HPDE6-E6E7 (cell line): Measurements from ENCODE around the gene TRIO.

Experiments used
- DNase-seq: peaks from one replicate; pipeline ENCODE4 v3.0.0; 2011; ENCODE audit warnings: missing footprints; ENCODE audit errors: extremely low spot score

Gene TRIO

DNA sequence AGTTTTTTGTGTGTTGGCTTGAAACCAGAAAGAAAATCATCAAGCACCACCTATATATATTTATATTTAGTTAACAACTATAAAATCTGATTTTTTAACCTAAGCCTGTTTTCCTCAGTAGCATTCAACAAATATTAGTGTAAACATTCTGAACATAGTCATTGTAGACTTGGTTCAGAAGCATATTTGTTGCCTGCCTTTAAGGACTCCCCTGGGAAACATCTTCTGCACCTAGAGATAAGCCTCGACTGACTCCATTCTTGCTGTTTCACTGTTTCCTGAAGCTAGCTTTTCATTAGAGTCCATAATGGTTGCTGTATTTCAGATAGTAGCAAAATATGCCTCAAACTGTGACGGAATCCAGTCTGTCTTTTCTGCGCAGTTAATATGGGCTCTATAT is 123.5 kb downstream of the TRIO start:
- no peak for DNase-seq

DNA sequence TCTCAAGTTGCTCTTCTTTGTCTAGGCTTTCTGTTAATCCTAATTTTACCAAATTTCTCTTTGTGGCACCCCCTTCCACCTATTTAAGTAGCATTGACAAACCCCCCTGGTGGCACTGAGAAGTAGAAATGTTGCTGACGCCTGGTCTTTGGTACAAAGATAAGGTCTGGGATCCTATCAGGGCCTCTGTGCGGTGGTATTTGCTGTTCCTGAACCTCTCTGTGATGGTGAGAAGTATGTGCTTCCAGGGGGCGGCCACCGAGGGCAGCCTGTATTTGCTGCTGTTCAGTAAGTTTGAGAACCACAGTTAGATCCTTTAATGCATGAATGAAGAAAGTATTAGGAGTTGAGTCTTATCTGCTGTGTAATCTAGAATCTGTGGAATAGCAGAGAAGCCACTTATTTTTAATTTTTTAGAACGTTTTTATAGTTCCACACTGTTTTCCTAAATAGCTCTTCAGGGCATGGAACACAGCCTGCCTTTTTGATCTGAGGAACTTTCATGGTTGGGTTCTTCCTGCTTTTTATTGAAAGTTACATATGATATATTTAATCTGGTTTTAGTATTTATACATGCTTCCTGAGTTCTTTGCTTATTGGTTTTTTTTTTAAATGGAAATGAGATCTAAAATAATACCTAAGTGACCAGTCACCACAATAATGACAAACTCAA is 124.2 kb downstream of the TRIO start:
- DNase-seq, result no peak

DNA sequence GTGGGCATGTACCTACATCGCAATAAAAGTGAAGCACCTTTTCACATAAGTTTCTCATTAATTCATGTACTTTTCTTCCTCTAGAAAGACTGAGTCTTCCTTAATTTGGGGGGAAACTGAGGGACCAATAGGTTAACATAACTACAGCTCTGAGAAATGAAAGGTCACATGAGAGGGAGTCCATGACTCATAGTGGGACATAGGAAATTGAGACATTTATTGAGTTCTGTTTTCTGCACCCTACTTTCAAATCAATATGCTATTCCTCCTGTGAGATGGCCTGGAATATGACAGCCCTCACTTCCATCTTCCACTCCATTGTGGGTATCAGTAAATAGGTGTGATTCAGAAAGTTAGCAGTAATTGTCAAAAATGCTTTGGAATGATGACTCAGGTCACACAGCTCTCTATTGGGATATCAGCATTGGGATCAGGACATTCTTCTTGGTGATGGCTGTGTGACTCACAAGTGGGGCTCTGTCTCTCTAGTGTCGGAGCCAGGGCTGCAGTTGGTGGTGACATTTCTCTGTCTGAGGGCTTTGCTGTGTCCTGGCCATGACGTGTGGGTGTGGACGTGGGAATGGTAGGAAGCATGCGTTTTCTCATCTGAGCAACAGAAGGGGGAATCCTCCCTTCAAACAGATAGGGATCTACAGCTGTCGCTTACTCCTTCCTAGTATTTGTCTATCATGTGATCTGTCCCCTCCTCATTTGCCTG is 125.0 kb downstream of the TRIO start:
- DNase-seq, result peak; percentile 49

DNA sequence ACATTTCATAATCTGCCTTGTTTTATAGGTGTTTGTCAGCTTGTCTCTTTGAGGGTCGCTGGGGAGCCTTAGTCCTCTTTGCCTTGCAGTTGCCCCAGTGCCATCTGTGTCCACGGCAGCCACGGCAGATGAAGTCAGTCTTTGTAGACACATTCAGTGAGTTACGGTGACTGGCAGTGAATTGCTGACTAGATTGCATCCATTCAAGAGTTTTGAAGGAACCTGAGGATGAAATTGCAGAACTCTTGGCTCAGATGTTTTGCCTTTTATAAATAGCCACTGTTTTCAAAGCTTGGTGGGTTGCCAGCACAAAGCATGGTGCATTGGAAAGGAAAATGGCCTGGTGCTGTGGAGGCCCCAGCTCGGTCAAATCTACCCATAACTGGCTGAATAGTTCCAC is 125.6 kb downstream of the TRIO start:
- no peak for DNase-seq

DNA sequence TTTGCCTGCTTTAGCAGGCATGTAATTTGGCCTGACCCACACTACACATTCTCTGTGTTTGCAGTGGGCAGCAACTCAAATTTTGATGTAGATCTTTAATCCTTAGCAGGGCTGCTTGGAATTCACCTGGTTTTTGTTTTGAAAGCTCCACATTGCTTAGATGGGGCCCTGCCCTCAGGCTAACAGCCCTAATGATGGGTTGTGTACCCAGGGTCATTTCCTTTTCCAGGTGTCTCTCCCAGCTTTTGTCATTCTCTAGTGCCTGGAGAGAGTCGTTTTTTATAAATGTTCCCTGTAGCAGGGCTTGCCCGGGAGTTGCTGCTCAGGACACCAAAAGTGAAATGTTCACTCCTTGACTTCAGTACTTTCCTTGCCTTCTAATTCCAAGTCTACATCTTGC is 126.3 kb downstream of the TRIO start:
- no peak for DNase-seq

DNA sequence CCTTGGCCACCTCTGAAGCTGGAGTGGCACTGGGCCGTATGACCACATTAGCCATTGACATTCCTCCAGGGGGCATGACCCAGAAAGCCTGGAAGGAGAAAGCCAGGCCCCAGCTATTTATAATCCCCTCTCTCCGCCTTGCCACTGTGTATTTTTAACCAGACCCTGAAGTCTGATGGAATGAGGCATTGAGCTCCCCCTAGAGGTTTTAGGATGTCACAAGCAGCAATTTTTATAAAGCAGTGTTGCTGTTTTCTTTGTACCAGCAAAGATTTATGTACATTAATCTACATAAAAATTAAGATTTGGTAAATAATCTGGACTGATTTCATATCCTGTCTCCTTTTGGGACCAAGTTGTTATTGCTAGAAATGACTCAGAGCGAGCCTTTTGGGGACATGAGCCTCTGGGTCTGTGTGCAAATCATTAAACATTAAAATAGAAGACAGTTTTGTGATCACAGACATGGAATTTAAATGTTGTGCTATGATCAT is 127.1 kb downstream of the TRIO start:
- peak; percentile 49 for DNase-seq

DNA sequence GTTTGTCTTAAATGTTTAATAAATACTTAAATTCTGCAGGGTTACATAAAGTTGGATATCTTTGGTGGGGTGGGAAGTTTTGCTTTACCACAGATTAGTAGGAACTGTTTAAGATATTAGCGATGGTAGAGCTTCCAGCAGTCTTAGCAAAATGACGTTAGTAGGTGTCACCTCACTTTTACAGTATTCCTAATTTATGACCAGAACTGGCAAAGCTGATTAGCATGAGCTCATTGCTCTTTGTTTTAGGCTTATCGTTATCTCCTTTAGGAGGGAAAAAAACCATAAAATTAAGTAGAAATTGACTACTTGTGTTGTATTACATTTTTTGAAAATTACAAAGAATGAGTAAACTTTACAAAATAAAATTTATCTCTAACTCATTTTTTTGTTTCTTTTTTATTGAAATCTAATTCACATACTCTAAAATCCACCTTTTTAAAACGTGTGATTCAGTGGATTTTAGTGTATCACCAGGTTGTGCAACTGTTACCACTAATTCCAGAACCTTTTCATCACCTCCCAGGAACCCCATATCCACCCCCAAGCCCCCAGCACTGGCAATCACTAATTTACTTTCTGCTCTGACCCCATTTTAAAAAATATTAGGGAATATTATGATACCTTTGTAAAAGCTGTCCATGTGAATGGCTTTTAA is 129.5 kb downstream of the TRIO start:
- DNase-seq, result no peak

DNA sequence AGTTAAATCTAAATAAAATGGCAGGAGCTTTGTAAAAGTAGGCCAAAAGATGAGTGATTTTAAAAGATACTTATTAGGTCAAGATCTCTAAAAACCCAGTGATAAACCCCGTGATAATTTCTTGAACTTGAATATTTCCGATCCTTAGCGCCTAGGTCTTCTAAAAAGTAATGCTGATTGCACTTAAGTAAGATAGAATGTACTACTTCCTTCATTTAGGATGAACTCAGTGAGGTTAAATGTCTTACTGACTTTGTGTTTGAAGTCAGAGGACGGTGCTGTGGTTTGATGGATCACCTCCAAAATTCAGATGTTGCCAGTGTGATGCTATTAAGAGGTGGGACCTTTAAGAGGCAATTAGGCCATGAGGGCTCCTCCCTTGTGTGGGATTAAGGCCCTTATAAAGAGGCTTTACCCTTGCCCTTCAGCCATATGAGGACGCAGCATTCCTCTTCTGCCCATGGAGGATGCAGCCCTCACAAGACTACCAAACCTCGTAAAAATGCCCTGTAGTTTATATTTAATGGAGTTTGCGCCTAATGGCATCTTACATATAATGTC is 130.1 kb downstream of the TRIO start:
- DNase-seq, result no peak

DNA sequence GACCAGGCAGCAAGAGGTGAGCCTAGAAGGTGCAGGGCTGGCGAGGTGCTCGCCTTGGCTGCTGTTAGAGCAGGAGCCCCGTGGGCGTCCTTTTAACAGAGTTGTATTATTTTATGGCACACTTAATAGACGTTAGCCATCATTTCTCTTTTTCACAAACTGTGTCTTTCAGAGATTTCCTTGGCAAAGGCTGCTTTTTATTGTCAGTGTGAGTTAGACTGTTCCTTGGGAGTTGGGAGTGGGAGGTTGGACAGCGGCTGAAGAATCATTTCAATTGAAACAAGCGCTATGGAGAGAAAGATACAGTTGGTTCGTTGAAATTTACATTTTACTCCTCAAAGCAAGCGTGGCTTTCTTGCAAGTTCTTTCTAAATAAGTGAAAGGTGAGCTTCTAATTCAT is 133.2 kb downstream of the TRIO start:
- DNase-seq, result no peak

DNA sequence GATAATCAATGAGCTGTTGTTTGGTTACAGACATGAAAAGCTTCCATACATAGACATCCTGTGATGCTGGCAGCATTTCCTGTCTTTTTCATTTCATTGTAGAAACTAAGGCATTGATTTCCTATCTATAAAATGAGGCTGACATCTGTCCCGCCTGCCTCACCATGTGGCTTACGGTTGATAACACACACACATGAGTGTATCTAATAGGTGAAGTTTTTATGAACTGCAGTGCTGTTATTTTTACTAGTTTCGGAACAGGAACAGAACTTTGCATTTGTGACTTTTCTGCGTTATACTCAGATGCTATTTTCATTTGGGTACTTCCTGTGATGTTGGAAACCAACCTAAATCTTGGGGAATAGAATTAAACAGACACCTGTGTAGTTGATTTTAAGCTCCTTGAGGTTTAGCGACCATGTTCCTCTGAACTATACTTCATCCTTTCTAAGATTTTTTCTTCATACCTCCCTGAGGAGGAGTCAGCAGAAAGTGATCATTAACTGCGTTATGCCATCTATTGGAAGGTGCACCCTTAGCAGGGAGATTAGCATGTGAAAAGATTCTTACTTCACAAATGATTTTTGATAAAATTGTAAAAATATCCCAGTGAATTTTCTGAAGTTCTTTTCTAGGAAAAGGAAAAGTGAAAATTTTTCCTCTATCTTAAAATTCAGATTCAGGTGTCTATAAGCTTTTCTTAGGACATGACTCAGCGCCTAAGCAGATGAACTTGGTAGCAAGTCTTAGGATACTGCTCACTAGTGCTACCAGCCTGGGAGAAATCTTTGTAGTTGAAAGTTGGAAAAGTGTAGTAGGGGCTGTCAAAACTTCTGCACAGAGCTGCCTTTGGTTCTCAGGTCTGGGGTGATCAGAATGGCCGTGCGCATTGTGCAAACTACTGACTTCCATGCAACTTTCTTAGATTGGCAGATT is 134.5 kb downstream of the TRIO start:
- no peak for DNase-seq

DNA sequence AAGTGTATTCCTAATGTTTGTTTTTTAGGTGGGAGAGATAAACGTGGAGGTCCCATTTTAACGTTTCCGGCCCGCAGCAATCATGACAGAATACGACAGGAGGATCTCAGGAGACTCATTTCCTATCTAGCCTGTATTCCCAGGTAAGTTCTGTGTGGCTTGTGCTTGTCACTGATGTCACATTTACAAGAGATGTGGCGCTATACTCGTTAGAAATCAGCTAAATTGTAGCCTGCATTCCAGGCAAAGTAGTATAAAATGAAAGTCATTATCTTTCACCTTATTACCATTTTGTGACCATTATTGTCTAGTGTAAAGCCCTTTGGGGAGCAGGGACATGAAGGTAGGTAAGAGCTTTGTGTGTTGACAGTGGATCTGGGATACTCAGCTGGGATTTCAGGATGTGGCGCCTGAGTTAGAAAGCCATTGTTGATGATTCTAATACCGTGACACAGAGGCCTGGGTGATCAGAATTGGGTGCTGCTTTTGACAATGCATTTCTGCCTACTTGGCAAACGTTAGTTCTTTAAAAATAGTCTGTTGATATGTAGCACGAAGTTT is 137.2 kb downstream of the TRIO start:
- DNase-seq, result no peak

DNA sequence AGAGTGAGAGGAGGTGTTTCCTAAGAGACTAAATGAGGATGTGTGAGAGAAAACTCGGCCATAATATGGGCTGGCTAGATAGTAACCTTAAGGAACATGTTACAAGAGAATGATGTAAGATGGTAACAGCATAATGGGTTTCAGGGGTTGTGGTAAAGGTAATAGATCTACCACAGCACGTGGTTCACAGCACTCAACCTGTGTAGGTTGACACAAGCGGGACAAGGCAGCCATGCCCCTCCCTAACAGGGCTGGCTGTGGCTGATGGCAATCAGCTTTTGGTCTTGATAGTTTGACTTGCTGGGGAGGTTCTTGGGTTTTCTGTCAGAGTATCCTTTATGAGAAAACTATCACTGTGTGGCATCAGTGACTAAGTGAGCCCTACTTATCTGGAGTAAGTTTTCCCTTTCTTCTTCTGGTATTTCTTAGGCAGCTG is 138.6 kb downstream of the TRIO start:
- DNase-seq, result no peak

DNA sequence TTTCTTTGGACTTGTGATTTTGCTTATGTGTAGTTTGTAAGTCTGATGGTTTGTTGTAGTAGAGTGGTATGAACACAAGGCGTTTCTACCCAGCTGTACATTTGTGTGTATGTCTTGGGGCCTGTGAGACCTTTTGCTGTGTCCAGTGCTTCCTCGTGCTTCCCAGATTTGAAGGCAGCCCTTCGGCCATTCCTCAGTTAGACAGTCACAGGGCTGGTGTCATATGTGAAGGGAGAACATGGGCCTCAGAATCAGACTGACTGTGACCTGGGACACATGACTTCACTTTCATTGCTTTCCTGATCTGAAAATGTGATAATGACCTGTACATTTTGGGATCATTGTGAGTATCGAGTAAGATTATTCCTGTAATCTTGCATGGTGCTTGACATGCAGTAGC is 140.0 kb downstream of the TRIO start:
- DNase-seq, result no peak

DNA sequence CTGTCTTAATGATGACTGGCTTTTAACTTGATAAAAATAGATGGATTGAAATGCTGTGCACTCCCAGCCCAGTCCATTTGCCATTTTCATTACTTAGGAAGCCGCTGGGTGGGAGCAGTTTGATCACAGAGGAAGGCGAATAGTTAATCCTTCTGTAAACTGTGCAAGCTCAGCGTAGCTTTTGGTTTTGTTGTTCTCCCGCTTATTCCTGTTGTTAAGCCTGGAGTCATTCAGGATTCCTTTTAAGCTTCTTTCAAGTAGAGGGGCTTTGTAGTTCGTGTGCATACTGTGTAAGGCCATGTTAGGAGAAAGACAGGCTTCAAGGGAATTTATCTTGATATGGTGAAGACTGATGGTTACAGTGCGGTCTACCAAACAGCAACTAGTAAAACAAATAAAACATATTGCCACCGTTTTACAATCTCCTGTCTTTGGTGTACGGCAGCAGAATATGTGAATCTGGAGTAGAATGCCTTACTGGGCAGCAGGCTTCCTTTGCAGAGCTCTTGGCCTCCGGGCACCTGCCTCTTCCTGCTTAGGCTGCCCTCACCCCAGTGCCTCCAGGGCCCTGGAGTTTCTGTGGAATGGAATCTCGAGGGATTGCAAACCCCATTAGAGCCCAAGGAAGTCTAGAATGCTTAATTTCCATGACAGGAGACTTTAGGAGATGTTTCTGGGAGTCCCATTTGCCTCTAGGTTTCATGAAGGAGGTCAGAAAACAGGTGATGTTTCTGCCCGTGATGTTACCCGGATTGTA is 141.4 kb downstream of the TRIO start:
- DNase-seq, result no peak

DNA sequence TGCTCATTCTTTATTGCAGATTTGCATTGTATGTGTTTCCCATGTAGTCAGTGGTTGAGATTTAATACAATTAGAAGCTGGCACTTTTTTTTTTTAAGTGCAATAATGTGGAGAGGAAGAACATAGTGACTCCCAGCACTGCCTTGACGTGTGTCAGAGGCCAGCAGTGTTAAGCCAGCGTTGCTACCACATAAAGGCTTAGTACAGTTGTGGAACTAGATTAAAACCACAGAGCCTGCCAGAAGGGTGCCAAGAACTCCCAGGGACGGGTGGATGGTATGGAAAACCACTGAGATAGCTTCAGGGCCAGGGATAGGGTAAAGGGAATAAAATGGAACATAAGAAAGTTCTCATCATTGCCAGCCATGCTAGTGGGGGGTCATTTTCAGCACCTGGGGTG is 142.9 kb downstream of the TRIO start:
- no peak for DNase-seq

DNA sequence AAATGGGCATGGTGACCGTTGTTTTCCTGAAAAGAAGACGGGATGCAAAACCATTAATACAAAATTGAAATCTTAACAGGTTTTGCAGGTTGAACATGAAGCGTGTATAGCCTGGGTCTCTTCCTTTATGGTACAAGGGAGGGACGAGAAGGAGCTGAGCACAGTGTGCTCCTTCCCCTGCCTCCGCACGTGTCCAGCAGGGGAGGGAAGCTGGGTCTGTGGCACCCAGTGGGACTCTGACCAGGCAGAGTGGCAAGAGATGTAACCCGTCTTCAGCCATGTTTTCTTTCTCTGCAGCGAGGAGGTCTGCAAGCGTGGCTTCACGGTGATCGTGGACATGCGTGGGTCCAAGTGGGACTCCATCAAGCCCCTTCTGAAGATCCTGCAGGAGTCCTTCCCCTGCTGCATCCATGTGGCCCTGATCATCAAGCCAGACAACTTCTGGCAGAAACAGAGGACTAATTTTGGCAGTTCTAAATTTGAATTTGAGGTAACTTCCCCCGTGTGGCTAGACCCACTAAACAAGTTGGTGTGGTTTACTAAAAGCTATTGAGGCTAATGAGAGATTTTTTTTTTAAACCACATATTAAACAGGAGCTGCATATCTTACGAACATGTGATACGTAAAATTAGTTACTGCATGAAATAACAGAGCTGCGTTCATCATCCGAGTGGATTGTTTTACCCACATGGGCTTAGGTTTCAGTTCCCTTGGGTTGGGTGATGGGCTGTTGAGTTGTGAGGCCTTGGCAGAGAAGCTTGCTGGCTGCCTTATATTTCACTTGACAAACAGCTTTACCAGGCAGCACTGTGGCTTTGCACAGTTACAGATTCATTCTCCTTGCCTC is 143.7 kb downstream of the TRIO start:
- no peak for DNase-seq

DNA sequence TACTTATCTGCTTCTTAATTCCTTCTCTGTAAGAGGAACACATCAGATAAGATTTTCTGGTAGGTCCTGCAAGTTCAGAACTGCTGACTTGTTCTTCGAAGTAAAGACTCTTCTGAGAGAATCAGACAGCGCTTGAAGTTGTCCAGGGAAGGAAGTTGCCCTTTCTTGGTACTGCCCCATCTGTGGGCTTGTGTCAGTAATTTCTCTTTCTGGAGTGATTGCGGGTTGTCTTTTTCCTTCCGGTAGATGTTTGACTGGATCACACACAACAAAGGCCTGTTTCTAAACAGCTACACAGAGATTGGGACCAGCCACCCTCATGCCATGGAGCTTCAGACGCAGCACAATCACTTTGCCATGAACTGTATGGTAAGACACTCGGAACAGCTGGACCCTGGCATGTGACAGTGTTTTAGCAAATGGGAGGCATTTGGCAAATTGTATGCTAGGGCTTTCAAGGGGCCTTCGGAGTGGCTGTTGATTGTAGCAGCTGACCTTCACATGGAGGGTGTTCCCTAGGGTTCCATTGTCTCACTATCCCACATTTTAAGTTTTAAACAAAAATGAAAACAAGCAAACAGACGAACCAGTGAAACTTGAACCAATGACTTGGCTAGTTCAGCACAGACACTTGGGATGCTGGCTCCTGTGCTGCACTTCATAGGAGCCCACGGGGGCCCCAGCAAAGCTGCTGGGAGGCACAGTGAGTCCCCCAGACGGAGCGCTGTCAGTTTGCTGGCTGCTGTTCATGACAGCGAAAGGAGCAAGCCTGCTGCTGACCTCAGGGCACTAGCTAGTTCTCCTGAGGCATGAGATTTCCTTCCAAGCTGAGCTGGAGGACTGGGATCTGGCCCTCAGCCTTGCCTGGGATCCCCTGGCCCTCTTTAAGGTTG is 149.9 kb downstream of the TRIO start:
- DNase-seq, result no peak

DNA sequence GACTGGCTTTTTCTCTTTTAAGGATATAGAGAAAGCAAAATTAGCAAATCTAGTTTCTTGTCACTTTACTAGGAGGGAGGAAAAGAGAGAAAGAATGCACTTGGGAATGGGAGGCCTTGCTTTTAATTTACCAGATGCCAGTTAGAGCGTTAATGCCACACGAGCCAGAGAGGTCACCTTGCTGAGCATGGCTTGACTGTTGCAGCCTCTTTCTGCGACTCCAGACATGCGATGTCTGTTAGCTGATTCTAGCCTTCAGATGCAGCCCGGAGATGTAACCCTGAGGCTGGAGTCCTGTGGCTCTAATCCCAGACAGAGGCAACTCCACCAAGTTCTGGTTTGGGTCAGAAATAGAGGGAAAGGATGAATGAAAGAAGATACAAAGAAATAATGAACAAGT is 152.5 kb downstream of the TRIO start:
- DNase-seq, result no peak
